IMR-90 (cell line): ENCODE data around the gene USP32. TPM values are rescaled to one million over a fixed set of nuclear protein-coding genes. Genes with fewer than 3 reads are reported as not detected.
A peak's percentile ranks its signal among the peaks of the same experiment; 100 is the strongest.
"Not testable (repeated sequence)": the region's sequence is repeated elsewhere in the genome, so short reads cannot be mapped to it uniquely, and the experiment has no call there.

Experiments
- ATAC-seq: fragments of 200-7000 bp; cut with Tn5 transposase; 2 replicates; pipeline ENCODE4 v1.9.1; 2020; ENCODE audit warnings: low read depth, mild to moderate bottlenecking, moderate library complexity
- BruUV-seq: library from RNA; stranded (reverse); fragments of 400-500 nt; replicated peaks from 2 replicates; lab custom pipeline; 2021; lab: Mats Ljungman, UMichigan
- CTCF ChIA-PET: fragments of 300-600 bp; formaldehyde crosslinking; extraction: SDS; loops from one replicate; lab custom pipeline; 2021; ENCODE audit warnings: antibody characterized with exemption; lab: Yijun Ruan, JAX
- POLR2A ChIA-PET: fragments of 300-600 bp; sonication (Branson Sonifier 250); formaldehyde crosslinking; loops from one replicate; lab custom pipeline; 2022; ENCODE audit warnings: antibody characterized with exemption; ENCODE audit not compliant: unreplicated experiment; lab: Charles Lee
- DNase-seq: peaks from one replicate; pipeline ENCODE4 v3.0.0; 2013
- H2AFZ ChIP-seq: replicated peaks from 2 replicates; pipeline ENCODE3; 2013; ENCODE audit warnings: low read length, mild to moderate bottlenecking; ENCODE audit not compliant: poor library complexity
- H2AK5ac ChIP-seq: 2 replicates; pipeline ENCODE4 v1.6.1; 2013; ENCODE audit warnings: low read depth, low read length, inconsistent platforms
- H2AK9ac ChIP-seq: replicated peaks from 2 replicates; pipeline ENCODE3; 2013; ENCODE audit warnings: mild to moderate bottlenecking, low read depth, low read length, moderate library complexity; ENCODE audit not compliant: poor library complexity
- H2BK120ac ChIP-seq: 2 replicates; pipeline ENCODE4 v1.6.1; 2013; ENCODE audit warnings: low read depth, low read length, inconsistent platforms
- H2BK15ac ChIP-seq: 3 replicates; pipeline ENCODE4 v1.6.1; 2013; ENCODE audit warnings: low read depth, low read length, inconsistent platforms
- H2BK20ac ChIP-seq: 2 replicates; pipeline ENCODE4 v1.6.1; 2013; ENCODE audit warnings: low read depth, mild to moderate bottlenecking, inconsistent platforms, low read length, moderate library complexity
- H2BK5ac ChIP-seq: 2 replicates; pipeline ENCODE4 v1.6.1; 2013; ENCODE audit warnings: mild to moderate bottlenecking, low read depth, low read length, inconsistent platforms; ENCODE audit not compliant: poor library complexity, severe bottlenecking
- H3K14ac ChIP-seq: replicated peaks from 2 replicates; pipeline ENCODE4 v1.6.1; 2013; ENCODE audit warnings: low read depth, low read length, inconsistent platforms
- H3K18ac ChIP-seq: 2 replicates; pipeline ENCODE4 v1.6.1; 2013; ENCODE audit warnings: low read depth, low read length, control low read depth
- H3K23ac ChIP-seq: 2 replicates; pipeline ENCODE4 v1.6.1; 2013; ENCODE audit warnings: low read depth, low read length, inconsistent platforms
- H3K27ac ChIP-seq: 2 replicates; pipeline ENCODE4 v1.5.1; 2013; ENCODE audit warnings: mild to moderate bottlenecking, control low read depth, low read length; ENCODE audit not compliant: insufficient read depth
- H3K27me3 ChIP-seq: 2 replicates; pipeline ENCODE4 v1.6.1; 2013; ENCODE audit warnings: low read length; ENCODE audit not compliant: control insufficient read depth, insufficient read depth
- H3K36me3 ChIP-seq: 2 replicates; pipeline ENCODE4 v1.6.1; 2013; ENCODE audit warnings: low read length, mixed read lengths; ENCODE audit not compliant: control insufficient read depth, insufficient read depth
- H3K4ac ChIP-seq: 2 replicates; pipeline ENCODE4 v1.6.1; 2013; ENCODE audit warnings: low read depth, low read length, inconsistent platforms
- H3K4me1 ChIP-seq: 2 replicates; pipeline ENCODE4 v1.6.1; 2013; ENCODE audit warnings: low read length, mixed read lengths; ENCODE audit not compliant: control insufficient read depth, insufficient read depth
- H3K4me2 ChIP-seq: 2 replicates; pipeline ENCODE4 v1.6.1; 2013; ENCODE audit warnings: low read depth, mild to moderate bottlenecking, control low read depth, low read length, moderate library complexity
- H3K4me3 ChIP-seq: 2 replicates; pipeline ENCODE4 v1.5.1; 2013; ENCODE audit warnings: low read depth, mild to moderate bottlenecking, control low read depth, low read length, moderate library complexity; ENCODE audit not compliant: insufficient read depth
- H3K56ac ChIP-seq: 2 replicates; pipeline ENCODE4 v1.6.1; 2013; ENCODE audit warnings: low read length, inconsistent platforms; ENCODE audit not compliant: insufficient read depth; ENCODE audit errors: extremely low read depth
- H3K79me1 ChIP-seq, 2 experiments: 2 replicates each; pipeline ENCODE4 v1.6.1; 2013; ENCODE audit warnings: low read length in 2 of 2, inconsistent platforms in 1 of 2, low read depth in 1 of 2
- H3K9ac ChIP-seq: 2 replicates; pipeline ENCODE4 v1.6.1; 2013; ENCODE audit warnings: low read depth, low read length, control low read depth
- H3K9me1 ChIP-seq: 2 replicates; pipeline ENCODE4 v1.6.1; 2013; ENCODE audit warnings: low read length, inconsistent platforms; ENCODE audit not compliant: insufficient read depth
- H3K9me3 ChIP-seq: 2 replicates; pipeline ENCODE4 v1.6.1; 2013; ENCODE audit warnings: low read length; ENCODE audit not compliant: control insufficient read depth, insufficient read depth
- H4K20me1 ChIP-seq: 2 replicates; pipeline ENCODE4 v1.6.1; 2013; ENCODE audit warnings: low read length, inconsistent platforms; ENCODE audit not compliant: insufficient read depth
- H4K5ac ChIP-seq: 2 replicates; pipeline ENCODE4 v1.6.1; 2013; ENCODE audit warnings: mild to moderate bottlenecking, low read depth, low read length, control low read depth
- H4K8ac ChIP-seq, 2 experiments: 2 replicates each; pipeline ENCODE4 v1.6.1; 2013; ENCODE audit warnings: low read depth in 2 of 2, low read length in 2 of 2, control low read depth in 1 of 2, inconsistent platforms in 1 of 2
- H4K91ac ChIP-seq: 2 replicates; pipeline ENCODE4 v1.6.1; 2013; ENCODE audit warnings: low read depth, low read length, inconsistent platforms; ENCODE audit not compliant: insufficient read depth
- MXI1 ChIP-seq: IDR thresholded peaks from 2 replicates; pipeline ENCODE4 v1.6.1; 2012; ENCODE audit warnings: low read depth, mild to moderate bottlenecking, low read length, moderate library complexity, borderline replicate concordance
- NFE2L2 ChIP-seq: fragments of 150-350 bp; IDR thresholded peaks from 2 replicates; pipeline ENCODE4 v1.6.1; 2016; ENCODE audit warnings: low read depth, mild to moderate bottlenecking, low read length
- POLR2A ChIP-seq: IDR thresholded peaks from 2 replicates; pipeline ENCODE4 v1.6.1; 2012; ENCODE audit warnings: mild to moderate bottlenecking, low read depth, low read length
- RFX5 ChIP-seq: IDR thresholded peaks from 2 replicates; pipeline ENCODE4 v1.8.0; 2012; ENCODE audit warnings: low read depth, mild to moderate bottlenecking, low read length, moderate library complexity
- WGBS, 2 experiments: methylation state at CpG; one replicate each; pipeline versions ENCODE4 v1.1.5 to v1.1.7; 2013; ENCODE audit warnings: missing lambda C conversion rate in 2 of 2; ENCODE audit not compliant: insufficient read length in 1 of 2; ENCODE audit errors: extremely low coverage in 2 of 2; 5-methylcytosine and 5-hydroxymethylcytosine counted together
- dilution Hi-C: fragments of 300-500 bp; cut with HindIII; formaldehyde crosslinking; loops from one replicate; pipeline ENCODE4 v1.14.3; 2018; ENCODE audit warnings: low sequenced_read_pairs; ENCODE audit not compliant: unreplicated experiment
- in situ Hi-C: fragments of 300-500 bp; cut with MboI; formaldehyde crosslinking; loops from 3 replicates; pipeline ENCODE4 v1.14.3; 2019; ENCODE audit warnings: low sequenced_read_pairs, inconsistent platforms, mixed read lengths
- intact Hi-C: fragments of 100-400 bp; cut with micrococcal nuclease; formaldehyde crosslinking; loops from 2 replicates; pipeline ENCODE4 v1.10.0; 2022
- polyA plus RNA-seq, 3 experiments: library from polyadenylated mRNA; depleted of rRNA; stranded (reverse); fragments of >200 nt; gene quantifications; 2 replicates each; pipeline ENCODE4 v1.2.3, GENCODE V29; 2012; ENCODE audit warnings: low replicate concordance in 1 of 3
- total RNA-seq: library from RNA; depleted of rRNA; stranded (reverse); fragments of >200 nt; gene quantifications from 2 replicates; pipeline ENCODE4 v1.2.3, GENCODE V29; 2012
- TF ChIP-seq, protein P1 (sequence below): fragments of 150-350 bp; IDR thresholded peaks from 2 replicates; pipeline ENCODE4 v1.6.1; 2017; ENCODE audit warnings: mild to moderate bottlenecking, antibody characterized with exemption, low read length, low read depth
- TF ChIP-seq, protein P2 (sequence below): fragments of 150-350 bp; IDR thresholded peaks from 2 replicates; pipeline ENCODE4 v1.6.1; 2016; ENCODE audit warnings: low read depth, mild to moderate bottlenecking, low read length, moderate library complexity, borderline replicate concordance

Gene USP32
- total and polyA plus RNA-seq, 2 of the 4 experiments (the other 2 are of a cell fraction), result 16.8 to 46.8 TPM

GRCh38 chr17:60381958-60382357, 10.0 kb downstream of the USP32 start:
- Histone ChIP-seq H2BK5ac (no peak overlapping the region), H3K23ac (no peak overlapping the region), H3K27me3 (no peaks in the 10 kb centered on the region), H3K18ac (no peak overlapping the region), H2AK5ac (no peak overlapping the region), H4K5ac (no peak overlapping the region), H2BK20ac (no peak overlapping the region), H3K4me2 (no peak overlapping the region), H2AFZ (no peak overlapping the region), H3K9me1 (peaks cover 11% of the 10 kb centered on the region), H3K56ac (no peak overlapping the region), H3K36me3 (no peaks in the 10 kb centered on the region), H3K4ac (no peak overlapping the region), H3K4me1 (peaks cover 11% of the 10 kb centered on the region), H2AK9ac (peak overlapping the region; percentile 13), H3K9ac (no peak overlapping the region), H2BK15ac (no peak overlapping the region), H3K27ac (no peak overlapping the region), H3K14ac (no peak overlapping the region), H4K91ac (no peak overlapping the region), H3K4me3 (no peak overlapping the region), H2BK120ac (no peak overlapping the region), H4K8ac (no peak overlapping the region), H3K79me1 (peaks cover 22 to 53% of the 10 kb centered on the region in 2 experiments), H3K9me3 (no peaks in the 10 kb centered on the region), H4K20me1 (peaks cover 45% of the 10 kb centered on the region)
- ChIA-PET CTCF (no interaction called here), POLR2A (no interaction called here)
- in situ Hi-C loops (no loop called here), intact Hi-C loops (no loop called here), dilution Hi-C loops (no loop called here)
- 83% methylated on average over 2 of the region's 4 CpGs; no CpG with 5 or more reads in 1 of the 2 experiments for WGBS, 2 experiments
- BruUV-seq, result no TSS peak
- DNase-seq (no peak), ATAC-seq (no peak)
- TF ChIP-seq, protein P1, sequence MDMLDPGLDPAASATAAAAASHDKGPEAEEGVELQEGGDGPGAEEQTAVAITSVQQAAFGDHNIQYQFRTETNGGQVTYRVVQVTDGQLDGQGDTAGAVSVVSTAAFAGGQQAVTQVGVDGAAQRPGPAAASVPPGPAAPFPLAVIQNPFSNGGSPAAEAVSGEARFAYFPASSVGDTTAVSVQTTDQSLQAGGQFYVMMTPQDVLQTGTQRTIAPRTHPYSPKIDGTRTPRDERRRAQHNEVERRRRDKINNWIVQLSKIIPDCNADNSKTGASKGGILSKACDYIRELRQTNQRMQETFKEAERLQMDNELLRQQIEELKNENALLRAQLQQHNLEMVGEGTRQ, result no peak
- TF ChIP-seq, protein P2, sequence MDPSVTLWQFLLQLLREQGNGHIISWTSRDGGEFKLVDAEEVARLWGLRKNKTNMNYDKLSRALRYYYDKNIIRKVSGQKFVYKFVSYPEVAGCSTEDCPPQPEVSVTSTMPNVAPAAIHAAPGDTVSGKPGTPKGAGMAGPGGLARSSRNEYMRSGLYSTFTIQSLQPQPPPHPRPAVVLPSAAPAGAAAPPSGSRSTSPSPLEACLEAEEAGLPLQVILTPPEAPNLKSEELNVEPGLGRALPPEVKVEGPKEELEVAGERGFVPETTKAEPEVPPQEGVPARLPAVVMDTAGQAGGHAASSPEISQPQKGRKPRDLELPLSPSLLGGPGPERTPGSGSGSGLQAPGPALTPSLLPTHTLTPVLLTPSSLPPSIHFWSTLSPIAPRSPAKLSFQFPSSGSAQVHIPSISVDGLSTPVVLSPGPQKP, result no peak
- TF ChIP-seq NFE2L2, result no peak
- no peak for TF ChIP-seq MXI1
- TF ChIP-seq POLR2A, result no peak
- no peak for TF ChIP-seq RFX5

- H4K91ac ChIP-seq, H2BK20ac ChIP-seq, H3K4me3 ChIP-seq, H3K9ac ChIP-seq, H3K27ac ChIP-seq, dilution Hi-C loops, in situ Hi-C loops, H3K36me3 ChIP-seq, intact Hi-C loops, H2BK5ac ChIP-seq, H3K9me3 ChIP-seq, H4K5ac ChIP-seq, H3K27me3 ChIP-seq, H2BK15ac ChIP-seq, POLR2A ChIA-PET, H3K9me1 ChIP-seq, H3K18ac ChIP-seq, ATAC-seq, CTCF ChIA-PET, H2AK5ac ChIP-seq, BruUV-seq, H3K4me1 ChIP-seq, H2AK9ac ChIP-seq, H2AFZ ChIP-seq, H3K56ac ChIP-seq, H3K14ac ChIP-seq, H2BK120ac ChIP-seq, H3K23ac ChIP-seq, H4K8ac ChIP-seq, H3K4ac ChIP-seq, DNase-seq, H3K4me2 ChIP-seq: not testable (repeated sequence)
- Histone ChIP-seq H3K79me1 (peaks cover 12 to 32% of the 10 kb centered on the region in 2 experiments), H4K20me1 (peaks cover 24% of the 10 kb centered on the region)
- no CpG with 5 or more reads among the region's 3 CpGs for WGBS, 2 experiments
These were observed 12.5 kb downstream of the USP32 start for GRCh38 chr17:60379461-60379860.
